ENCODE measurements around the gene MSH6.

DNA sequence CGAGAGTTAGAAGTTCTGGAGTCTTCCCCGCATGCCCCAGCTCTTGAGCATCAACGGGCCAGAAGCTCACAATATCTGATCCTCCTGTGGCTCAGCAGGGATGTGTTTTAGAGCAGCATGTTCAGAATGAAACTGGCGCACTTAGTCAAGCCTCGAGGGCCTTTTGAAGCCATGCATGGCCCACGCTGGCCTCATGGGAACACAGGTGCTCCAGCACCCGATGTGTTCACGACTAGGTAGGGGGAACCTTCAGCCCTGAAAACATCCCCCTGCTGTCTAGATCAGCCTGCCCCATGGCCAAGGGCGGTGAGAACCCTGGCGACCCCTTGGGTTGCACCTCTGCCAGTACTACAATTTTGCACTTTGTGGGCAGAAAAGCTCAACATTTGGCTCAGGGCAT lies 32.8 kb downstream of the MSH6 start:
- TF ChIP-seq CTCF (conservative IDR thresholded peaks at IDR 0.05; ENCODE audit: low read length), result no peak
- no peak for TF ChIP-seq EZH2phosphoT487 (IDR thresholded peaks at IDR 0.05; ENCODE audit: borderline replicate concordance)
